ENCODE data around the gene ARF5. TPM values are rescaled to one million over a fixed set of nuclear protein-coding genes. Genes with fewer than 3 reads are reported as not detected.

ARF5 gene
- total and polyA plus RNA-seq, 2 of the 8 experiments (the other 6 are each of a cell fraction or from before 2014, with no cell fraction given) = 154 to 579 TPM

DNA sequence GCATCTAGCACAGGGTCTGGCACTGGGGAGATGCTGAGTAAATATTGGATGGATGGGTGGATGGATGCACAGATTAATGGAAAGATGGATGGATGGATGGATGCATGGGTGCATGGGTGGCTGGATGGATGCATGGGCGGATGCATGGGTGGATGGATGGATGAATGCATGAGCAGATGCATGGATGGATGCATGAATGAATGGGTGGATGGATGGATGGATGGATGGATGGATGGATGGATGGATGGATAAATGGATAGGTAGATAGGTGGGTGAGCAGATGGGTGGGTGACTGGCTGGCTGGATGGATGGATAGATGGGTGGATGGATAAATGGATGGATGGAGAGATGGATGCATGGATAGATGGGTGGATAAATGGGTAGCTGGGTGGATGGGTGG is 24.1 kb downstream of the ARF5 start:
- ChIA-PET POLR2A (ENCODE audit: partially characterized antibody) (no interaction called here), CTCF (ENCODE audit: partially characterized antibody) (interaction anchor here (1.1 to 9.2 kb wide), 2 partner anchors 16 to 23 kb away, joined by 4 to 115 read pairs; no protein-coding TSS in a partner anchor)
- Histone ChIP-seq H3K4me2 (ENCODE audit: insufficient read depth in 1 of 2, low read depth in 2 of 2, low read length in 2 of 2) (no peak overlapping the region), H3K9ac (replicated peaks in 1 of 4; ENCODE audit: extremely low read depth in 1 of 4, low read depth in 3 of 4, low read length in 3 of 4) (no peak overlapping the region), H3K23ac (ENCODE audit: insufficient read length) (no peak overlapping the region), H3K36me3 (ENCODE audit: control insufficient read depth in 2 of 4, insufficient read depth in 4 of 4, low read length in 3 of 4) (no peaks in the 10 kb centered on the region), H2AFZ (ENCODE audit: low read length) (no peak overlapping the region), H2BK20ac (ENCODE audit: low read length) (no peak overlapping the region), H3K4me3 (ENCODE audit: extremely low read depth in 1 of 4, insufficient read depth in 2 of 4, low read depth in 3 of 4, low read length in 4 of 4) (no peak overlapping the region), H3K4me1 (replicated peaks in 1 of 4; ENCODE audit: control insufficient read depth in 3 of 4, insufficient read depth in 4 of 4, low read length in 3 of 4) (no peaks in the 10 kb centered on the region), H3K79me1 (ENCODE audit: low read depth, low read length) (no peaks in the 10 kb centered on the region), H3K14ac (ENCODE audit: insufficient read length) (no peak overlapping the region), H4K91ac (replicated peaks; ENCODE audit: insufficient read length, low read length) (no peak overlapping the region), H2AK5ac (ENCODE audit: low read depth, low read length) (no peak overlapping the region), H3K4ac (replicated peaks; ENCODE audit: insufficient read length, low read depth, low read length) (no peak overlapping the region), H3K27ac (ENCODE audit: low read depth, low read length) (no peak overlapping the region), H2BK12ac (ENCODE audit: low read depth, low read length) (no peak overlapping the region), H4K20me1 (replicated peaks in 1 of 2; ENCODE audit: control insufficient read depth in 1 of 2, insufficient read depth in 2 of 2, low read length in 2 of 2) (peaks cover 0 to 2% of the 10 kb centered on the region in 2 experiments), H2BK120ac (replicated peaks; ENCODE audit: low read depth, low read length) (no peak overlapping the region), H3K18ac (ENCODE audit: extremely low read depth, low read length) (no peak overlapping the region), H3K23me2 (ENCODE audit: low read depth, low read length) (peaks cover 10% of the 10 kb centered on the region; the same call in 1 of the 2 replicates), H3K9me3 (ENCODE audit: insufficient read depth in 2 of 2, low read depth in 1 of 2, low read length in 1 of 2) (no peaks in the 10 kb centered on the region), H2BK5ac (ENCODE audit: low read depth, low read length) (no peak overlapping the region), H2BK15ac (ENCODE audit: low read length) (no peak overlapping the region), H4K5ac (ENCODE audit: insufficient read length, low read depth, low read length) (no peak overlapping the region), H3K79me2 (ENCODE audit: control insufficient read depth in 1 of 2, insufficient read depth in 2 of 2, low read length in 2 of 2) (no peaks in the 10 kb centered on the region), H4K8ac (ENCODE audit: extremely low read depth, insufficient read depth, low read length) (no peak overlapping the region), H3K56ac (replicated peaks; ENCODE audit: insufficient read length, low read depth, low read length) (no peak overlapping the region), H3K27me3 (replicated peaks in 1 of 4; ENCODE audit: control insufficient read depth in 3 of 4, extremely low read depth in 1 of 4, insufficient read depth in 3 of 4, low read length in 3 of 4) (peaks cover 0 to 10% (median 3%) of the 10 kb centered on the region in 4 experiments; a peak in 3 of 7 replicates)
- FAIRE-seq (no peak), DNase-seq (ENCODE audit: low read depth in 1 of 2, low spot score in 2 of 2) (no peak)
- WGBS, 2 experiments (ENCODE audit: extremely low coverage in 1 of 2, insufficient coverage in 1 of 2, insufficient read length in 1 of 2, insufficient replicate concordance in 2 of 2, low coverage in 1 of 2, low lambda C conversion rate in 2 of 2, missing lambda C conversion rate in 1 of 2) = 85% methylated on average over 1 of the region's 1 CpG; no CpG with 5 or more reads in 1 of the 2 experiments
- no peak for TF ChIP-seq CREB1 (IDR thresholded peaks at IDR 0.05)
- TF ChIP-seq, protein P1, sequence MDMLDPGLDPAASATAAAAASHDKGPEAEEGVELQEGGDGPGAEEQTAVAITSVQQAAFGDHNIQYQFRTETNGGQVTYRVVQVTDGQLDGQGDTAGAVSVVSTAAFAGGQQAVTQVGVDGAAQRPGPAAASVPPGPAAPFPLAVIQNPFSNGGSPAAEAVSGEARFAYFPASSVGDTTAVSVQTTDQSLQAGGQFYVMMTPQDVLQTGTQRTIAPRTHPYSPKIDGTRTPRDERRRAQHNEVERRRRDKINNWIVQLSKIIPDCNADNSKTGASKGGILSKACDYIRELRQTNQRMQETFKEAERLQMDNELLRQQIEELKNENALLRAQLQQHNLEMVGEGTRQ (IDR thresholded peaks at IDR 0.05; ENCODE audit: low read length) = no peak
- TF ChIP-seq KDM1A (IDR thresholded peaks at IDR 0.05; ENCODE audit: borderline replicate concordance, low read length) = no peak
